Neural cell (in vitro differentiated cells): ENCODE results near the gene HCCS. TPM values are rescaled to one million over a fixed set of nuclear protein-coding genes. Genes with fewer than 3 reads are reported as not detected.

Source experiments
- H2AFZ ChIP-seq: fragments of 200-600, 300-800 bp; sonication (generic), shearing (Covaris generic); 2 replicates; pipeline ENCODE4 v1.6.0; 2014; ENCODE audit warnings: low read depth, mild to moderate bottlenecking, antibody characterized with exemption, low read length, moderate library complexity
- H3F3A ChIP-seq: fragments of 200-600 bp; shearing (Covaris generic); 2 replicates; pipeline ENCODE4 v1.6.1; 2016; ENCODE audit warnings: mild to moderate bottlenecking, moderate library complexity, mixed read lengths, antibody characterized with exemption, low read length; ENCODE audit not compliant: insufficient read depth, poor library complexity, severe bottlenecking
- H3K27ac ChIP-seq: fragments of 200-600, 300-800 bp; sonication (generic), shearing (Covaris generic); 2 replicates; pipeline ENCODE4 v1.5.1; 2014; ENCODE audit warnings: mild to moderate bottlenecking, low read length, moderate library complexity
- H3K27me3 ChIP-seq: fragments of 300-800, 200-600 bp; sonication (generic), shearing (Covaris generic); 2 replicates; pipeline ENCODE4 v1.6.0; 2014; ENCODE audit warnings: mild to moderate bottlenecking, low read depth, low read length, moderate library complexity; ENCODE audit not compliant: insufficient read depth
- H3K36me3 ChIP-seq: fragments of 300-800, 200-600 bp; sonication (generic), shearing (Covaris generic); 2 replicates; pipeline ENCODE4 v1.5.1; 2014; ENCODE audit warnings: mild to moderate bottlenecking, antibody characterized with exemption, low read length, moderate library complexity; ENCODE audit not compliant: insufficient read depth
- H3K4me2 ChIP-seq: fragments of 300-800, 200-600 bp; sonication (generic), shearing (Covaris generic); 2 replicates; pipeline ENCODE4 v1.6.0; 2014; ENCODE audit warnings: mild to moderate bottlenecking, low read length
- H3K4me3 ChIP-seq: fragments of 300-800, 200-600 bp; sonication (generic), shearing (Covaris generic); 2 replicates; pipeline ENCODE4 v1.5.1; 2014; ENCODE audit warnings: mild to moderate bottlenecking, low read length, moderate library complexity
- H3K79me2 ChIP-seq: fragments of 200-600 bp; shearing (Covaris generic); replicated peaks from 2 replicates; pipeline ENCODE4 v1.6.0; 2014; ENCODE audit warnings: mild to moderate bottlenecking, low read length, moderate library complexity; ENCODE audit not compliant: insufficient read depth
- H3K9ac ChIP-seq: fragments of 300-800, 200-600 bp; sonication (generic), shearing (Covaris generic); 2 replicates; pipeline ENCODE4 v1.6.1; 2016; ENCODE audit warnings: mild to moderate bottlenecking, low read length, mixed read lengths
- H3K9me2 ChIP-seq: fragments of 200-600 bp; shearing (Covaris generic); 2 replicates; pipeline ENCODE4 v1.6.1; 2016; ENCODE audit warnings: mild to moderate bottlenecking, low read length, mixed read lengths; ENCODE audit not compliant: insufficient read depth
- H3K9me3 ChIP-seq: fragments of 200-600, 300-800 bp; sonication (generic), shearing (Covaris generic); 2 replicates; pipeline ENCODE4 v1.6.1; 2016; ENCODE audit warnings: mild to moderate bottlenecking, mixed run types, low read length, moderate library complexity, mixed read lengths
- H4K20me1 ChIP-seq: fragments of 200-600 bp; shearing (Covaris generic); 2 replicates; pipeline ENCODE4 v1.6.1; 2016; ENCODE audit warnings: mild to moderate bottlenecking, mixed run types; ENCODE audit not compliant: insufficient read depth
- EP300 ChIP-seq: fragments of 450-650 bp; conservative IDR thresholded peaks from 2 replicates; pipeline ENCODE4 v1.6.1; 2014; ENCODE audit warnings: antibody characterized with exemption, mild to moderate bottlenecking, moderate library complexity; ENCODE audit not compliant: poor library complexity, severe bottlenecking
- EZH2 ChIP-seq: fragments of 200-600, 300-800 bp; shearing (Covaris generic), sonication (generic); IDR thresholded peaks from 2 replicates; pipeline ENCODE4 v1.6.1; 2014; ENCODE audit warnings: antibody characterized with exemption, low read length, borderline replicate concordance, mild to moderate bottlenecking; ENCODE audit not compliant: insufficient read depth, poor library complexity, severe bottlenecking
- MXI1 ChIP-seq: fragments of 450-650 bp; conservative IDR thresholded peaks from 2 replicates; pipeline ENCODE4 v1.6.1; 2014; ENCODE audit warnings: antibody characterized with exemption, mild to moderate bottlenecking; ENCODE audit not compliant: poor library complexity, severe bottlenecking
- POLR2AphosphoS5 ChIP-seq: IDR thresholded peaks from 2 replicates; pipeline ENCODE4 v1.6.1; 2012
- RAD21 ChIP-seq: fragments of 450-650 bp; conservative IDR thresholded peaks from 2 replicates; pipeline ENCODE4 v1.6.1; 2014; ENCODE audit warnings: antibody characterized with exemption, mild to moderate bottlenecking, moderate library complexity
- SMC3 ChIP-seq: fragments of 450-650 bp; conservative IDR thresholded peaks from 2 replicates; pipeline ENCODE4 v1.6.1; 2014; ENCODE audit warnings: antibody characterized with exemption, mild to moderate bottlenecking, moderate library complexity; ENCODE audit not compliant: poor library complexity
- TAF1 ChIP-seq: IDR thresholded peaks from 2 replicates; pipeline ENCODE4 v1.6.1; 2012; ENCODE audit warnings: low read depth
- polyA plus RNA-seq: library from polyadenylated mRNA; depleted of rRNA; stranded (reverse); fragments of >200 nt; gene quantifications from 2 replicates; pipeline ENCODE4 v1.2.3, GENCODE V29; 2014
- TF ChIP-seq, protein P1 (sequence below): fragments of 450-650 bp; IDR thresholded peaks from 2 replicates; pipeline ENCODE4 v1.5.1; 2014; ENCODE audit warnings: antibody characterized with exemption, mild to moderate bottlenecking, moderate library complexity; ENCODE audit not compliant: poor library complexity, severe bottlenecking
- TF ChIP-seq, protein P2 (sequence below): IDR thresholded peaks from 2 replicates; pipeline ENCODE4 v1.6.1; 2012; ENCODE audit warnings: borderline replicate concordance

Gene HCCS
- polyA plus RNA-seq, 1 donor from 2014 or later, result 17.6 TPM

DNA sequence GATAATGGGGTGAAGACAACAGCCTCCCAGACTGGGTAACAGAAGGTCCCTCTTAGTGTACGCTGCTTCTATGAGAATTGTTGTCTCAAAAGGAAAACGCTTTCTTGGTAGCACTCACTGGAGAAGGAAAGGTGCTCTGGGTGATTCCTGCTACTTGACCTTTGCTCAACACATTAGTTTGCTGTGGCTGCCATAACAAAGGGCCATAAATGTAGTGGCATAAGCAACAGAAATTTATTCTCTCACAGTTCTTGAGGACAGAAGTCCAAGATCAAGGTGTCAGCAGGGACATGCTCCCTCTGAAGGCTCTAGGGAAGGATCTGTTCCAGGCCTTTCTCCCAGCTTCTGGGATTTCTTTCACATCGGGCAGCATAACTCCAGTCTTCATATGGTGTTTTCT lies 19.0 kb downstream of the HCCS start:
- Histone ChIP-seq H3F3A (no peaks in the 10 kb centered on the region), H3K27me3 (no peaks in the 10 kb centered on the region), H3K9me3 (no peaks in the 10 kb centered on the region), H3K9me2 (no peaks in the 10 kb centered on the region), H4K20me1 (no peaks in the 10 kb centered on the region), H3K27ac (no peak overlapping the region), H2AFZ (no peak overlapping the region), H3K79me2 (no peaks in the 10 kb centered on the region), H3K36me3 (no peaks in the 10 kb centered on the region), H3K4me2 (no peak overlapping the region), H3K9ac (no peak overlapping the region), H3K4me3 (no peak overlapping the region)
- TF ChIP-seq POLR2AphosphoS5 (no peak), SMC3 (no peak), EZH2 (no peak), RAD21 (no peak), EP300 (no peak), TAF1 (no peak), MXI1 (no peak)
- TF ChIP-seq, protein P1, sequence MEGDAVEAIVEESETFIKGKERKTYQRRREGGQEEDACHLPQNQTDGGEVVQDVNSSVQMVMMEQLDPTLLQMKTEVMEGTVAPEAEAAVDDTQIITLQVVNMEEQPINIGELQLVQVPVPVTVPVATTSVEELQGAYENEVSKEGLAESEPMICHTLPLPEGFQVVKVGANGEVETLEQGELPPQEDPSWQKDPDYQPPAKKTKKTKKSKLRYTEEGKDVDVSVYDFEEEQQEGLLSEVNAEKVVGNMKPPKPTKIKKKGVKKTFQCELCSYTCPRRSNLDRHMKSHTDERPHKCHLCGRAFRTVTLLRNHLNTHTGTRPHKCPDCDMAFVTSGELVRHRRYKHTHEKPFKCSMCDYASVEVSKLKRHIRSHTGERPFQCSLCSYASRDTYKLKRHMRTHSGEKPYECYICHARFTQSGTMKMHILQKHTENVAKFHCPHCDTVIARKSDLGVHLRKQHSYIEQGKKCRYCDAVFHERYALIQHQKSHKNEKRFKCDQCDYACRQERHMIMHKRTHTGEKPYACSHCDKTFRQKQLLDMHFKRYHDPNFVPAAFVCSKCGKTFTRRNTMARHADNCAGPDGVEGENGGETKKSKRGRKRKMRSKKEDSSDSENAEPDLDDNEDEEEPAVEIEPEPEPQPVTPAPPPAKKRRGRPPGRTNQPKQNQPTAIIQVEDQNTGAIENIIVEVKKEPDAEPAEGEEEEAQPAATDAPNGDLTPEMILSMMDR, result no peak
- TF ChIP-seq, protein P2, sequence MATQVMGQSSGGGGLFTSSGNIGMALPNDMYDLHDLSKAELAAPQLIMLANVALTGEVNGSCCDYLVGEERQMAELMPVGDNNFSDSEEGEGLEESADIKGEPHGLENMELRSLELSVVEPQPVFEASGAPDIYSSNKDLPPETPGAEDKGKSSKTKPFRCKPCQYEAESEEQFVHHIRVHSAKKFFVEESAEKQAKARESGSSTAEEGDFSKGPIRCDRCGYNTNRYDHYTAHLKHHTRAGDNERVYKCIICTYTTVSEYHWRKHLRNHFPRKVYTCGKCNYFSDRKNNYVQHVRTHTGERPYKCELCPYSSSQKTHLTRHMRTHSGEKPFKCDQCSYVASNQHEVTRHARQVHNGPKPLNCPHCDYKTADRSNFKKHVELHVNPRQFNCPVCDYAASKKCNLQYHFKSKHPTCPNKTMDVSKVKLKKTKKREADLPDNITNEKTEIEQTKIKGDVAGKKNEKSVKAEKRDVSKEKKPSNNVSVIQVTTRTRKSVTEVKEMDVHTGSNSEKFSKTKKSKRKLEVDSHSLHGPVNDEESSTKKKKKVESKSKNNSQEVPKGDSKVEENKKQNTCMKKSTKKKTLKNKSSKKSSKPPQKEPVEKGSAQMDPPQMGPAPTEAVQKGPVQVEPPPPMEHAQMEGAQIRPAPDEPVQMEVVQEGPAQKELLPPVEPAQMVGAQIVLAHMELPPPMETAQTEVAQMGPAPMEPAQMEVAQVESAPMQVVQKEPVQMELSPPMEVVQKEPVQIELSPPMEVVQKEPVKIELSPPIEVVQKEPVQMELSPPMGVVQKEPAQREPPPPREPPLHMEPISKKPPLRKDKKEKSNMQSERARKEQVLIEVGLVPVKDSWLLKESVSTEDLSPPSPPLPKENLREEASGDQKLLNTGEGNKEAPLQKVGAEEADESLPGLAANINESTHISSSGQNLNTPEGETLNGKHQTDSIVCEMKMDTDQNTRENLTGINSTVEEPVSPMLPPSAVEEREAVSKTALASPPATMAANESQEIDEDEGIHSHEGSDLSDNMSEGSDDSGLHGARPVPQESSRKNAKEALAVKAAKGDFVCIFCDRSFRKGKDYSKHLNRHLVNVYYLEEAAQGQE, result no peak

DNA sequence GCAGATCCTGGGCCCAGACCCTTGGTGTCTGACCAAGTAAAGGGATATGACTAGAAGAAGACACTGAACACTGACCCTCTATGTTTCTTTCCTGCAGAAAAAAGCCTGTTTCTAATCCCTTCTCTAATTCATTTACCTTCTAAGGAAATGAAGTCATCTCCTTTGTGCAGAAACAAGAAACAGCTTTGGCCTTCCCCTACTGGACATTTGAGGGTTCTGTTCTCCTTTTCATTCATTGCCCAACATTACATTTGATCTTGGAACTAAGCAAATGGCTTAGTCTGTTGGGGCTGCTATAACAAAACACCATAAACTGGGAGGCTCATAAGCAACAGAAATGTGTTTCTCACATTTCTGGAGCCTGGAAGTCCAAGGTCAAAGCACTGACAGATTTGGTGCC lies 20.0 kb downstream of the HCCS start:
- Histone ChIP-seq H3K79me2 (no peaks in the 10 kb centered on the region), H3K9me3 (no peaks in the 10 kb centered on the region), H3K4me3 (no peak overlapping the region), H3K9ac (no peak overlapping the region), H4K20me1 (no peaks in the 10 kb centered on the region), H3K27me3 (no peaks in the 10 kb centered on the region), H3K9me2 (no peaks in the 10 kb centered on the region), H3K27ac (no peak overlapping the region), H3K4me2 (no peak overlapping the region), H3F3A (no peaks in the 10 kb centered on the region), H2AFZ (no peak overlapping the region), H3K36me3 (no peaks in the 10 kb centered on the region)
- TF ChIP-seq, protein P2, result no peak
- TF ChIP-seq TAF1 (no peak), EP300 (no peak), EZH2 (no peak), POLR2AphosphoS5 (no peak), SMC3 (no peak), RAD21 (no peak), MXI1 (no peak)
- TF ChIP-seq, protein P1, result no peak
